Subcutaneous abdominal adipose tissue (tissue), 5 donors: ENCODE measurements around the gene TBKBP1.
"Not testable (repeated sequence)": the region's sequence is repeated elsewhere in the genome, so short reads cannot be mapped to it uniquely, and the experiment has no call there.

Experiments used
- H3K27ac ChIP-seq: one replicate; pipeline ENCODE4 v1.7.0; 2013; ENCODE audit warnings: low read depth, mild to moderate bottlenecking, inconsistent platforms, low read length, moderate library complexity
- H3K27me3 ChIP-seq, 5 donors: one replicate each; pipeline ENCODE4 v1.7.0; 2013; ENCODE audit warnings: low read length in 5 of 5, inconsistent platforms in 1 of 5; ENCODE audit not compliant: control insufficient read depth in 5 of 5, insufficient read depth in 4 of 5
- H3K36me3 ChIP-seq, 5 donors: one replicate each; pipeline ENCODE4 v1.7.0; 2013; ENCODE audit warnings: low read length in 5 of 5; ENCODE audit not compliant: control insufficient read depth in 5 of 5, insufficient read depth in 5 of 5
- H3K4me1 ChIP-seq, 5 donors: one replicate each; pipeline ENCODE4 v1.7.0; 2013; ENCODE audit warnings: low read length in 5 of 5, mild to moderate bottlenecking in 3 of 5, moderate library complexity in 1 of 5; ENCODE audit not compliant: control insufficient read depth in 5 of 5, insufficient read depth in 5 of 5
- H3K4me3 ChIP-seq, 5 donors: one replicate each; pipeline ENCODE4 v1.7.0; 2013; ENCODE audit warnings: low read length in 5 of 5, low read depth in 1 of 5
- H3K9ac ChIP-seq, 5 donors: one replicate each; pipeline ENCODE4 v1.7.0; 2013; ENCODE audit warnings: low read length in 5 of 5, mild to moderate bottlenecking in 4 of 5, moderate library complexity in 3 of 5
- H3K9me3 ChIP-seq, 5 donors: one replicate each; pipeline ENCODE4 v1.7.0; 2013; ENCODE audit warnings: low read length in 5 of 5; ENCODE audit not compliant: control insufficient read depth in 5 of 5
- donor health status: healthy.
- donor health status: healthy.
- donor health status: healthy.
- donor health status: healthy.
- donor health status: healthy.

The TBKBP1 gene

GRCh38 chr17:47676510-47677165 is 17.3 kb upstream of the TBKBP1 start:
- Histone ChIP-seq H3K9ac (no peak overlapping the region), H3K36me3 (peaks cover 62 to 95% (median 93%) of the 10 kb centered on the region in 5 donors), H3K27me3 (no peaks in the 10 kb centered on the region), H3K27ac (no peak overlapping the region), H3K4me3 (no peak overlapping the region), H3K4me1 (no peaks in the 10 kb centered on the region), H3K9me3 (no peaks in the 10 kb centered on the region)

GRCh38 chr17:47678196-47678595 is 15.8 kb upstream of the TBKBP1 start:
- no peaks in the 10 kb centered on the region for H3K9me3 ChIP-seq
- H3K4me3 ChIP-seq = no peak overlapping the region
- no peak overlapping the region for H3K27ac ChIP-seq
- no peaks in the 10 kb centered on the region for H3K27me3 ChIP-seq
- peaks cover 58 to 92% (median 88%) of the 10 kb centered on the region in 5 donors for H3K36me3 ChIP-seq
- H3K4me1 ChIP-seq = no peaks in the 10 kb centered on the region
- no peak overlapping the region for H3K9ac ChIP-seq

- no peak overlapping the region for H3K9ac ChIP-seq
- no peaks in the 10 kb centered on the region for H3K9me3 ChIP-seq
- H3K4me3 ChIP-seq = no peak overlapping the region
- peaks cover 0 to 22% (median 11%) of the 10 kb centered on the region in 5 donors for H3K4me1 ChIP-seq
- peaks cover 28 to 69% (median 54%) of the 10 kb centered on the region in 5 donors for H3K36me3 ChIP-seq
- H3K27me3 ChIP-seq = no peaks in the 10 kb centered on the region
- H3K27ac ChIP-seq = no peak overlapping the region
Measured at GRCh38 chr17:47682138-47682537, 11.8 kb upstream of the TBKBP1 start.

- not testable (repeated sequence) for H3K9me3 ChIP-seq, H3K4me3 ChIP-seq, H3K27ac ChIP-seq, H3K27me3 ChIP-seq, H3K9ac ChIP-seq
- Histone ChIP-seq H3K36me3 (peaks cover 24 to 65% (median 48%) of the 10 kb centered on the region in 5 donors), H3K4me1 (peaks cover 0 to 28% (median 14%) of the 10 kb centered on the region in 5 donors)
Measured at GRCh38 chr17:47682727-47683126, 11.2 kb upstream of the TBKBP1 start.

- Histone ChIP-seq H3K27me3 (no peaks in the 10 kb centered on the region), H3K4me3 (no peak overlapping the region), H3K4me1 (peaks cover 0 to 32% (median 17%) of the 10 kb centered on the region in 5 donors), H3K36me3 (peaks cover 17 to 53% (median 35%) of the 10 kb centered on the region in 5 donors), H3K9me3 (no peaks in the 10 kb centered on the region), H3K9ac (no peak overlapping the region), H3K27ac (peak overlapping the region; percentile 65)
Measured at GRCh38 chr17:47684025-47684424, 9.9 kb upstream of the TBKBP1 start.

GRCh38 chr17:47684535-47685193 is 9.3 kb upstream of the TBKBP1 start:
- Histone ChIP-seq H3K4me1 (peaks cover 0 to 32% (median 17%) of the 10 kb centered on the region in 5 donors), H3K27ac (peak overlapping the region; percentile 65), H3K4me3 (no peak overlapping the region), H3K36me3 (peaks cover 14 to 47% (median 29%) of the 10 kb centered on the region in 5 donors), H3K27me3 (no peaks in the 10 kb centered on the region), H3K9ac (no peak overlapping the region), H3K9me3 (no peaks in the 10 kb centered on the region)

- H3K27me3 ChIP-seq = no peaks in the 10 kb centered on the region
- no peaks in the 10 kb centered on the region for H3K9me3 ChIP-seq
- H3K4me1 ChIP-seq = peaks cover 0 to 32% (median 17%) of the 10 kb centered on the region in 5 donors
- H3K27ac ChIP-seq = peak overlapping the region; percentile 65
- H3K36me3 ChIP-seq = peaks cover 5 to 36% (median 20%) of the 10 kb centered on the region in 5 donors
- peak overlapping the region in 2 of 5 donors; percentile 9 to 60 for H3K9ac ChIP-seq
- no peak overlapping the region for H3K4me3 ChIP-seq
Measured at GRCh38 chr17:47685556-47686275, 8.2 kb upstream of the TBKBP1 start.

GRCh38 chr17:47686276-47686635 is 7.7 kb upstream of the TBKBP1 start:
- H3K9me3 ChIP-seq = no peaks in the 10 kb centered on the region
- no peaks in the 10 kb centered on the region for H3K27me3 ChIP-seq
- H3K27ac ChIP-seq = peak overlapping the region; percentile 65
- peaks cover 0 to 32% (median 17%) of the 10 kb centered on the region in 5 donors for H3K4me1 ChIP-seq
- no peak overlapping the region for H3K4me3 ChIP-seq
- H3K36me3 ChIP-seq = peaks cover 4 to 33% (median 16%) of the 10 kb centered on the region in 5 donors
- H3K9ac ChIP-seq = peak overlapping the region in 2 of 5 donors; percentile 9 to 60

GRCh38 chr17:47686664-47687327 is 7.2 kb upstream of the TBKBP1 start:
- H3K27me3 ChIP-seq = no peaks in the 10 kb centered on the region
- no peaks in the 10 kb centered on the region for H3K9me3 ChIP-seq
- peaks cover 4 to 31% (median 12%) of the 10 kb centered on the region in 5 donors for H3K36me3 ChIP-seq
- H3K4me1 ChIP-seq = peaks cover 0 to 32% (median 17%) of the 10 kb centered on the region in 5 donors
- peak overlapping the region; percentile 65 for H3K27ac ChIP-seq
- no peak overlapping the region for H3K9ac ChIP-seq
- no peak overlapping the region for H3K4me3 ChIP-seq
